Neural progenitor cell (in vitro differentiated cells): ENCODE measurements around the gene QSOX2. TPM values are rescaled to one million over a fixed set of nuclear protein-coding genes. Genes with fewer than 3 reads are reported as not detected.

Source experiments
- DNase-seq: peaks from one replicate; pipeline ENCODE4 v3.0.0-alpha.2; 2016; ENCODE audit warnings: low spot score
- H2AFZ ChIP-seq: fragments of 200-600 bp; sonication (generic); replicated peaks from 2 replicates; pipeline ENCODE4 v1.6.1; 2016; ENCODE audit warnings: antibody characterized with exemption
- H3F3A ChIP-seq: fragments of 200-600 bp; sonication (generic); 2 replicates; pipeline ENCODE4 v1.6.1; 2016; ENCODE audit warnings: antibody characterized with exemption, low read depth
- H3K27ac ChIP-seq: fragments of 200-600 bp; sonication (generic); 2 replicates; pipeline ENCODE4 v1.5.1; 2016; ENCODE audit warnings: mild to moderate bottlenecking
- H3K27me3 ChIP-seq: fragments of 200-600 bp; sonication (generic); 2 replicates; pipeline ENCODE4 v1.6.1; 2016; ENCODE audit warnings: mild to moderate bottlenecking, moderate library complexity
- H3K36me3 ChIP-seq: fragments of 200-600 bp; sonication (generic); 2 replicates; pipeline ENCODE4 v1.5.1; 2016
- H3K4me1 ChIP-seq: fragments of 200-600 bp; sonication (generic); 2 replicates; pipeline ENCODE4 v1.6.1; 2016; ENCODE audit warnings: mixed run types
- H3K4me2 ChIP-seq: fragments of 200-600 bp; sonication (generic); 2 replicates; pipeline ENCODE4 v1.6.1; 2016
- H3K4me3 ChIP-seq: fragments of 200-600 bp; sonication (generic); 2 replicates; pipeline ENCODE4 v1.5.1; 2016
- H3K79me2 ChIP-seq: fragments of 200-600 bp; sonication (generic); 2 replicates; pipeline ENCODE4 v1.6.1; 2016; ENCODE audit warnings: low read depth
- H3K9ac ChIP-seq: fragments of 200-600 bp; sonication (generic); 2 replicates; pipeline ENCODE4 v1.6.1; 2016
- H3K9me3 ChIP-seq: fragments of 200-600 bp; sonication (generic); 2 replicates; pipeline ENCODE4 v1.5.1; 2016; ENCODE audit warnings: low read depth
- H4K20me1 ChIP-seq: fragments of 200-600 bp; sonication (generic); 2 replicates; pipeline ENCODE4 v1.6.1; 2016; ENCODE audit warnings: low read depth
- H3K27ac Mint-ChIP-seq: 3 replicates; pipeline ENCODE4 v1.8.0; 2021; ENCODE audit warnings: mixed read lengths
- H3K27me3 Mint-ChIP-seq: 2 replicates; pipeline ENCODE4 v1.8.0; 2022; ENCODE audit warnings: low read depth, mild to moderate bottlenecking, inconsistent platforms, moderate library complexity, mixed read lengths; ENCODE audit not compliant: insufficient read depth
- H3K36me3 Mint-ChIP-seq: 3 replicates; pipeline ENCODE4 v1.8.0; 2021; ENCODE audit warnings: mixed read lengths
- H3K4me1 Mint-ChIP-seq: 3 replicates; pipeline ENCODE4 v1.8.0; 2021; ENCODE audit warnings: mixed read lengths
- H3K4me3 Mint-ChIP-seq: 3 replicates; pipeline ENCODE4 v1.8.0; 2021; ENCODE audit warnings: mild to moderate bottlenecking, moderate library complexity, mixed read lengths
- H3K9me3 Mint-ChIP-seq: 3 replicates; pipeline ENCODE4 v1.8.0; 2020; ENCODE audit warnings: mixed read lengths
- EZH2 ChIP-seq: fragments of 200-600 bp; sonication (generic); IDR thresholded peaks from 2 replicates; pipeline ENCODE4 v1.6.1; 2017; ENCODE audit warnings: antibody characterized with exemption, mild to moderate bottlenecking, moderate library complexity
- EZH2phosphoT487 ChIP-seq: fragments of 200-600 bp; sonication (generic); IDR thresholded peaks from 2 replicates; pipeline ENCODE4 v1.6.1; 2017; ENCODE audit warnings: antibody characterized with exemption
- total RNA-seq: library from RNA; depleted of rRNA; stranded (reverse); fragments of >200 nt; gene quantifications from 2 replicates; pipeline ENCODE4 v1.2.3, GENCODE V29; 2015; ENCODE audit warnings: low replicate concordance
- TF ChIP-seq, protein P1 (sequence below): fragments of 200-600 bp; sonication (generic); IDR thresholded peaks from 2 replicates; pipeline ENCODE4 v1.5.1; 2017; ENCODE audit warnings: antibody characterized with exemption, mild to moderate bottlenecking

QSOX2 gene
- total RNA-seq, 1 donor from 2014 or later: 17.1 TPM

DNA sequence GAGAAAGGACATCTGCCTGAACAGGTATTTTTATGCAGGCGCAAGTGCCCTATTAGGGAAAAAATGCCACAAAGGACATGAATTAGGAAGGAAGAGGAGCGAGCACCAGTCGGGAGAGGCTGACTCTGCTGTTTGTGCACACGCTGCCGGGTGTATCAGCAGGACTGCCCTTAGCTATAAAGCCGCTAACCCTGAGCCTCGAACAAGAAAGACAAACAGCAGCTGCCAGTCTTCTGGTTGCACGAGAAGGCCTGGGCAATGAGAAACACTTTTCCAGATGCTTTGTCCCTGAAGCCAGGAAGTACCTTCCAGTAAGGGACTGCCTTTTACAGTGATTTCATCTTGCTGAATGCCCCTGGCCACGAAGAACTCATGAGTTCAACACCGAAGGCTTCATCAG, 12.6 kb downstream of the QSOX2 start:
- Mint-ChIP-seq H3K4me1 (peaks cover 4% of the 10 kb centered on the region), H3K27ac (no peak overlapping the region), H3K36me3 (peaks cover 5% of the 10 kb centered on the region), H3K9me3 (no peaks in the 10 kb centered on the region), H3K4me3 (no peak overlapping the region), H3K27me3 (peaks cover 5% of the 10 kb centered on the region)
- no peak overlapping the region for H3K27ac ChIP-seq
- H4K20me1 ChIP-seq: peaks cover 67% of the 10 kb centered on the region
- no peak for DNase-seq
- no peak for TF ChIP-seq EZH2
- no peak for TF ChIP-seq EZH2phosphoT487
- TF ChIP-seq, protein P1, sequence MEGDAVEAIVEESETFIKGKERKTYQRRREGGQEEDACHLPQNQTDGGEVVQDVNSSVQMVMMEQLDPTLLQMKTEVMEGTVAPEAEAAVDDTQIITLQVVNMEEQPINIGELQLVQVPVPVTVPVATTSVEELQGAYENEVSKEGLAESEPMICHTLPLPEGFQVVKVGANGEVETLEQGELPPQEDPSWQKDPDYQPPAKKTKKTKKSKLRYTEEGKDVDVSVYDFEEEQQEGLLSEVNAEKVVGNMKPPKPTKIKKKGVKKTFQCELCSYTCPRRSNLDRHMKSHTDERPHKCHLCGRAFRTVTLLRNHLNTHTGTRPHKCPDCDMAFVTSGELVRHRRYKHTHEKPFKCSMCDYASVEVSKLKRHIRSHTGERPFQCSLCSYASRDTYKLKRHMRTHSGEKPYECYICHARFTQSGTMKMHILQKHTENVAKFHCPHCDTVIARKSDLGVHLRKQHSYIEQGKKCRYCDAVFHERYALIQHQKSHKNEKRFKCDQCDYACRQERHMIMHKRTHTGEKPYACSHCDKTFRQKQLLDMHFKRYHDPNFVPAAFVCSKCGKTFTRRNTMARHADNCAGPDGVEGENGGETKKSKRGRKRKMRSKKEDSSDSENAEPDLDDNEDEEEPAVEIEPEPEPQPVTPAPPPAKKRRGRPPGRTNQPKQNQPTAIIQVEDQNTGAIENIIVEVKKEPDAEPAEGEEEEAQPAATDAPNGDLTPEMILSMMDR: no peak
- no peak overlapping the region for H2AFZ ChIP-seq
- H3F3A ChIP-seq: no peaks in the 10 kb centered on the region
- no peaks in the 10 kb centered on the region for H3K27me3 ChIP-seq
- no peak overlapping the region for H3K4me3 ChIP-seq
- H3K79me2 ChIP-seq: peaks cover 22% of the 10 kb centered on the region
- no peaks in the 10 kb centered on the region for H3K36me3 ChIP-seq
- no peak overlapping the region for H3K4me2 ChIP-seq
- H3K4me1 ChIP-seq: no peaks in the 10 kb centered on the region
- H3K9me3 ChIP-seq: no peaks in the 10 kb centered on the region
- no peak overlapping the region for H3K9ac ChIP-seq

GRCh38 chr9:136231478-136232297, 13.9 kb downstream of the QSOX2 start:
- H3K27ac ChIP-seq: no peak overlapping the region

GRCh38 chr9:136230773-136231172, 14.8 kb downstream of the QSOX2 start:
- Histone ChIP-seq H3K9ac (no peak overlapping the region), H3K4me2 (no peak overlapping the region), H3K4me3 (no peak overlapping the region), H3K4me1 (no peaks in the 10 kb centered on the region), H2AFZ (no peak overlapping the region), H3K9me3 (no peaks in the 10 kb centered on the region), H3K79me2 (peaks cover 21% of the 10 kb centered on the region), H3K27ac (no peak overlapping the region), H3K27me3 (no peaks in the 10 kb centered on the region), H4K20me1 (peaks cover 76% of the 10 kb centered on the region), H3K36me3 (no peaks in the 10 kb centered on the region), H3F3A (no peaks in the 10 kb centered on the region)
- TF ChIP-seq EZH2: no peak
- TF ChIP-seq, protein P1: no peak
- no peak for TF ChIP-seq EZH2phosphoT487
- H3K36me3 Mint-ChIP-seq: peaks cover 5% of the 10 kb centered on the region
- DNase-seq: no peak
- H3K4me3 Mint-ChIP-seq: no peak overlapping the region
- H3K27ac Mint-ChIP-seq: no peak overlapping the region
- no peaks in the 10 kb centered on the region for H3K9me3 Mint-ChIP-seq
- H3K27me3 Mint-ChIP-seq: peaks cover 10% of the 10 kb centered on the region
- H3K4me1 Mint-ChIP-seq: peaks cover 4% of the 10 kb centered on the region

More at GRCh38 chr9:136231478-136232297, 13.9 kb downstream of the QSOX2 start:
- no peaks in the 10 kb centered on the region for H3K9me3 ChIP-seq
- H3K36me3 ChIP-seq: no peaks in the 10 kb centered on the region
- H2AFZ ChIP-seq: no peak overlapping the region
- no peaks in the 10 kb centered on the region for H3K9me3 Mint-ChIP-seq
- no peaks in the 10 kb centered on the region for H3K4me1 ChIP-seq
- no peak overlapping the region for H3K9ac ChIP-seq
- peaks cover 68% of the 10 kb centered on the region for H4K20me1 ChIP-seq
- no peak overlapping the region for H3K4me2 ChIP-seq
- H3K4me1 Mint-ChIP-seq: peaks cover 4% of the 10 kb centered on the region
- peaks cover 5% of the 10 kb centered on the region for H3K36me3 Mint-ChIP-seq
- H3K27me3 Mint-ChIP-seq: peaks cover 10% of the 10 kb centered on the region
- no peak for TF ChIP-seq EZH2phosphoT487
- TF ChIP-seq EZH2: no peak
- H3K27me3 ChIP-seq: no peaks in the 10 kb centered on the region
- H3K27ac Mint-ChIP-seq: no peak overlapping the region
- H3K79me2 ChIP-seq: peaks cover 19% of the 10 kb centered on the region
- H3F3A ChIP-seq: no peaks in the 10 kb centered on the region
- no peak overlapping the region for H3K4me3 Mint-ChIP-seq
- no peak overlapping the region for H3K4me3 ChIP-seq
- no peak for DNase-seq

GRCh38 chr9:136230365-136230764, 15.2 kb downstream of the QSOX2 start:
- peaks cover 10% of the 10 kb centered on the region for H3K27me3 Mint-ChIP-seq
- no peaks in the 10 kb centered on the region for H3F3A ChIP-seq
- H3K27ac Mint-ChIP-seq: no peak overlapping the region
- no peak overlapping the region for H3K4me2 ChIP-seq
- no peaks in the 10 kb centered on the region for H3K9me3 Mint-ChIP-seq
- H3K36me3 Mint-ChIP-seq: peaks cover 5% of the 10 kb centered on the region
- no peaks in the 10 kb centered on the region for H3K4me1 ChIP-seq
- H3K27me3 ChIP-seq: no peaks in the 10 kb centered on the region
- H3K4me1 Mint-ChIP-seq: peaks cover 4% of the 10 kb centered on the region
- no peak overlapping the region for H2AFZ ChIP-seq
- H4K20me1 ChIP-seq: peaks cover 76% of the 10 kb centered on the region
- H3K79me2 ChIP-seq: peaks cover 25% of the 10 kb centered on the region
- no peaks in the 10 kb centered on the region for H3K9me3 ChIP-seq
- no peak for DNase-seq
- no peaks in the 10 kb centered on the region for H3K36me3 ChIP-seq
- TF ChIP-seq, protein P1: no peak
- TF ChIP-seq EZH2 (no peak), EZH2phosphoT487 (no peak)
- no peak overlapping the region for H3K4me3 Mint-ChIP-seq
- no peak overlapping the region for H3K9ac ChIP-seq
- no peak overlapping the region for H3K27ac ChIP-seq
- no peak overlapping the region for H3K4me3 ChIP-seq
